ENCODE results near the gene WDFY4.

WDFY4 gene

GRCh38 chr10:48818861-48819520, 134.3 kb downstream of the WDFY4 start:
- DNase-seq (ENCODE audit: low read depth) = no peak

- peak; percentile 6 for DNase-seq (ENCODE audit: low read depth)
These were observed 135.1 kb downstream of the WDFY4 start for GRCh38 chr10:48819783-48820182.

GRCh38 chr10:48820231-48820630, 135.6 kb downstream of the WDFY4 start:
- DNase-seq (ENCODE audit: low read depth) = no peak

GRCh38 chr10:48820699-48821098, 136.0 kb downstream of the WDFY4 start:
- DNase-seq (ENCODE audit: low read depth) = no peak

- no peak for DNase-seq (ENCODE audit: low read depth)
These were observed 136.4 kb downstream of the WDFY4 start for GRCh38 chr10:48821111-48821510.

- no peak for DNase-seq (ENCODE audit: low read depth)
These were observed 137.0 kb downstream of the WDFY4 start for GRCh38 chr10:48821692-48822091.

GRCh38 chr10:48833674-48834073, 149.0 kb downstream of the WDFY4 start:
- no peak for DNase-seq (ENCODE audit: low read depth)

- no peak for DNase-seq (ENCODE audit: low read depth)
These were observed 149.7 kb downstream of the WDFY4 start for GRCh38 chr10:48834189-48834965.

- no peak for DNase-seq (ENCODE audit: low read depth)
These were observed 151.1 kb downstream of the WDFY4 start for GRCh38 chr10:48835781-48836180.

- no peak for DNase-seq (ENCODE audit: low read depth)
These were observed 151.9 kb downstream of the WDFY4 start for GRCh38 chr10:48836605-48837004.

GRCh38 chr10:48838834-48839233, 154.2 kb downstream of the WDFY4 start:
- no peak for DNase-seq (ENCODE audit: low read depth)

- DNase-seq (ENCODE audit: low read depth) = no peak
These were observed 155.4 kb downstream of the WDFY4 start for GRCh38 chr10:48839809-48840679.

- no peak for DNase-seq (ENCODE audit: low read depth)
These were observed 157.6 kb downstream of the WDFY4 start for GRCh38 chr10:48842231-48842630.

GRCh38 chr10:48843198-48843597, 158.5 kb downstream of the WDFY4 start:
- no peak for DNase-seq (ENCODE audit: low read depth)

GRCh38 chr10:48844616-48845015, 159.9 kb downstream of the WDFY4 start:
- no peak for DNase-seq (ENCODE audit: low read depth)

GRCh38 chr10:48845512-48845911, 160.8 kb downstream of the WDFY4 start:
- no peak for DNase-seq (ENCODE audit: low read depth)

GRCh38 chr10:48847691-48848090, 163.0 kb downstream of the WDFY4 start:
- no peak for DNase-seq (ENCODE audit: low read depth)

GRCh38 chr10:48856855-48857254, 172.2 kb downstream of the WDFY4 start:
- no peak for DNase-seq (ENCODE audit: low read depth)

GRCh38 chr10:48872234-48872633, 187.6 kb downstream of the WDFY4 start:
- DNase-seq (ENCODE audit: low read depth) = no peak

GRCh38 chr10:48878091-48878490, 193.4 kb downstream of the WDFY4 start:
- no peak for DNase-seq (ENCODE audit: low read depth)

GRCh38 chr10:48879451-48879850, 194.8 kb downstream of the WDFY4 start:
- DNase-seq (ENCODE audit: low read depth) = no peak

- DNase-seq (ENCODE audit: low read depth) = no peak
These were observed 195.5 kb downstream of the WDFY4 start for GRCh38 chr10:48880016-48880705.
